ENCODE results near the gene SET.

SET gene

GRCh38 chr9:128677794-128678193 lies 11.2 kb upstream of the SET start:
- no peak overlapping the region for H3K9ac ChIP-seq (ENCODE audit: low read length)
- no peak overlapping the region for H3K4me3 ChIP-seq (ENCODE audit: insufficient read depth, low read length, poor library complexity, severe bottlenecking)
- H3K79me2 ChIP-seq (ENCODE audit: insufficient read depth, low read length): peaks cover 12% of the 10 kb centered on the region
- peaks cover 16% of the 10 kb centered on the region; the same call in 1 of the 2 replicates for H3F3A ChIP-seq (ENCODE audit: insufficient read depth)
- no peak overlapping the region for H3K4me2 ChIP-seq (ENCODE audit: low read depth, low read length, poor library complexity, severe bottlenecking)
- H3K27ac ChIP-seq (ENCODE audit: low read depth, low read length): no peak overlapping the region
- H3K9me2 ChIP-seq (replicated peaks; ENCODE audit: insufficient read depth, low read length): no peaks in the 10 kb centered on the region
- H3K27me3 ChIP-seq (ENCODE audit: low read length): no peaks in the 10 kb centered on the region
- H2AFZ ChIP-seq (ENCODE audit: low read depth, low read length, severe bottlenecking): no peak overlapping the region
- H3K9me3 ChIP-seq (ENCODE audit: insufficient read depth, low read length): no peaks in the 10 kb centered on the region
- TF ChIP-seq EZH2phosphoT487 (conservative IDR thresholded peaks at IDR 0.05; ENCODE audit: low read length) (no peak), CTCF (IDR thresholded peaks at IDR 0.05; ENCODE audit: insufficient read depth, low read length, poor library complexity, severe bottlenecking) (no peak)
- no peaks in the 10 kb centered on the region for H3K36me3 ChIP-seq (ENCODE audit: low read length)
- H4K20me1 ChIP-seq (ENCODE audit: low read depth, low read length): no peaks in the 10 kb centered on the region

GRCh38 chr9:128683340-128684064 lies 5.5 kb upstream of the SET start:
- H3K27ac ChIP-seq (ENCODE audit: low read depth, low read length): peak overlapping the region; percentile 97

GRCh38 chr9:128684065-128684324 lies 5.0 kb upstream of the SET start:
- H3K79me2 ChIP-seq (ENCODE audit: insufficient read depth, low read length): peaks cover 62% of the 10 kb centered on the region
- H3K9me3 ChIP-seq (ENCODE audit: insufficient read depth, low read length): no peaks in the 10 kb centered on the region
- peak overlapping the region; percentile 97 for H3K27ac ChIP-seq (ENCODE audit: low read depth, low read length)
- no peaks in the 10 kb centered on the region for H3K9me2 ChIP-seq (replicated peaks; ENCODE audit: insufficient read depth, low read length)
- H3K4me3 ChIP-seq (ENCODE audit: insufficient read depth, low read length, poor library complexity, severe bottlenecking): peak overlapping the region; percentile 82
- no peak for TF ChIP-seq EZH2phosphoT487 (conservative IDR thresholded peaks at IDR 0.05; ENCODE audit: low read length)
- no peak for TF ChIP-seq CTCF (IDR thresholded peaks at IDR 0.05; ENCODE audit: insufficient read depth, low read length, poor library complexity, severe bottlenecking)
- peak overlapping the region; percentile 96 for H3K9ac ChIP-seq (ENCODE audit: low read length)
- no peak overlapping the region for H2AFZ ChIP-seq (ENCODE audit: low read depth, low read length, severe bottlenecking)
- peaks cover 52% of the 10 kb centered on the region for H3F3A ChIP-seq (ENCODE audit: insufficient read depth)
- peak overlapping the region; percentile 74 for H3K4me2 ChIP-seq (ENCODE audit: low read depth, low read length, poor library complexity, severe bottlenecking)
- no peaks in the 10 kb centered on the region for H3K27me3 ChIP-seq (ENCODE audit: low read length)
- no peaks in the 10 kb centered on the region for H3K36me3 ChIP-seq (ENCODE audit: low read length)
- no peaks in the 10 kb centered on the region for H4K20me1 ChIP-seq (ENCODE audit: low read depth, low read length)

More at GRCh38 chr9:128683340-128684064, 5.5 kb upstream of the SET start:
- Histone ChIP-seq H3K9ac (ENCODE audit: low read length) (peak overlapping the region; percentile 96), H4K20me1 (ENCODE audit: low read depth, low read length) (no peaks in the 10 kb centered on the region), H3K27me3 (ENCODE audit: low read length) (no peaks in the 10 kb centered on the region), H3K79me2 (ENCODE audit: insufficient read depth, low read length) (peaks cover 60% of the 10 kb centered on the region), H3K4me3 (ENCODE audit: insufficient read depth, low read length, poor library complexity, severe bottlenecking) (peak overlapping the region; percentile 82), H2AFZ (ENCODE audit: low read depth, low read length, severe bottlenecking) (no peak overlapping the region), H3F3A (ENCODE audit: insufficient read depth) (peaks cover 52% of the 10 kb centered on the region), H3K9me2 (replicated peaks; ENCODE audit: insufficient read depth, low read length) (no peaks in the 10 kb centered on the region), H3K4me2 (ENCODE audit: low read depth, low read length, poor library complexity, severe bottlenecking) (peak overlapping the region; percentile 74), H3K9me3 (ENCODE audit: insufficient read depth, low read length) (no peaks in the 10 kb centered on the region), H3K36me3 (ENCODE audit: low read length) (no peaks in the 10 kb centered on the region)
- TF ChIP-seq CTCF (IDR thresholded peaks at IDR 0.05; ENCODE audit: insufficient read depth, low read length, poor library complexity, severe bottlenecking) (no peak), EZH2phosphoT487 (conservative IDR thresholded peaks at IDR 0.05; ENCODE audit: low read length) (no peak)

Data from SU-DHL-6 (cell line).